GM12874 (cell line): ENCODE data around the gene PPP1R17.

ENCODE experiments used
- CTCF ChIP-seq: IDR thresholded peaks from 2 replicates; pipeline ENCODE4 v1.5.1; 2011; ENCODE audit warnings: low read depth, mild to moderate bottlenecking, control low read depth, low read length, moderate library complexity; ENCODE audit not compliant: insufficient read depth

The PPP1R17 gene

GRCh38 chr7:31683445-31684225 is 3.4 kb upstream of the PPP1R17 start:
- TF ChIP-seq CTCF, result no peak

- no peak for TF ChIP-seq CTCF
These were observed 1.4 kb downstream of the PPP1R17 start for GRCh38 chr7:31688372-31688771.

- no peak for TF ChIP-seq CTCF
These were observed 2.0 kb downstream of the PPP1R17 start for GRCh38 chr7:31688996-31689395.

GRCh38 chr7:31690935-31691334 is 3.9 kb downstream of the PPP1R17 start:
- no peak for TF ChIP-seq CTCF

GRCh38 chr7:31692451-31692850 is 5.4 kb downstream of the PPP1R17 start:
- no peak for TF ChIP-seq CTCF

- no peak for TF ChIP-seq CTCF
These were observed 5.9 kb downstream of the PPP1R17 start for GRCh38 chr7:31692871-31693270.

GRCh38 chr7:31695859-31696614 is 9.0 kb downstream of the PPP1R17 start:
- no peak for TF ChIP-seq CTCF
